PFSK-1 (cell line): Measurements from ENCODE around the gene RPL29.

Experiments
- FOXP2 ChIP-seq: optimal IDR thresholded peaks from 2 replicates; pipeline ENCODE3; 2011; ENCODE audit warnings: borderline replicate concordance, control low read depth, inconsistent platforms; ENCODE audit not compliant: insufficient read depth; ENCODE audit errors: extremely low read length, extremely low read depth
- POLR2AphosphoS5 ChIP-seq: IDR thresholded peaks from 2 replicates; pipeline ENCODE4 v1.6.1; 2012; ENCODE audit warnings: low read depth, mild to moderate bottlenecking, control low read depth, low read length, moderate library complexity
- REST ChIP-seq, 2 experiments: IDR thresholded peaks; 2 replicates each; pipeline versions ENCODE4 v1.6.1 to v1.8.0; 2011 to 2012; ENCODE audit warnings: low read depth in 2 of 2, low read length in 2 of 2, control low read depth in 1 of 2, inconsistent platforms in 1 of 2, mild to moderate bottlenecking in 1 of 2, moderate library complexity in 1 of 2; ENCODE audit not compliant: insufficient read depth in 1 of 2
- SIN3A ChIP-seq: IDR thresholded peaks from 2 replicates; pipeline ENCODE4 v1.6.1; 2012; ENCODE audit warnings: mild to moderate bottlenecking, low read length, moderate library complexity, borderline replicate concordance; ENCODE audit not compliant: insufficient read depth
- TAF1 ChIP-seq: IDR thresholded peaks from 2 replicates; pipeline ENCODE4 v1.6.1; 2012; ENCODE audit warnings: low read length, control low read depth, borderline replicate concordance; ENCODE audit not compliant: insufficient read depth

The RPL29 gene

GRCh38 chr3:52004906-52005395 is 9.3 kb upstream of the RPL29 start:
- TF ChIP-seq REST (IDR thresholded peaks at IDR 0.05; ENCODE audit: insufficient read depth in 1 of 2, low read depth in 2 of 2, low read length in 2 of 2) = no peak
- TF ChIP-seq FOXP2 = no peak
- no peak for TF ChIP-seq TAF1
- TF ChIP-seq SIN3A = no peak
- TF ChIP-seq POLR2AphosphoS5 = no peak

- TF ChIP-seq REST (IDR thresholded peaks at IDR 0.05; ENCODE audit: insufficient read depth in 1 of 2, low read depth in 2 of 2, low read length in 2 of 2) (no peak), SIN3A (no peak), POLR2AphosphoS5 (no peak), TAF1 (no peak), FOXP2 (no peak)
Observed at GRCh38 chr3:52004163-52004787, 8.6 kb upstream of the RPL29 start.

GRCh38 chr3:52002748-52003147 is 7.1 kb upstream of the RPL29 start:
- TF ChIP-seq FOXP2 (no peak), SIN3A (no peak), REST (IDR thresholded peaks at IDR 0.05; ENCODE audit: insufficient read depth in 1 of 2, low read depth in 2 of 2, low read length in 2 of 2) (no peak), TAF1 (no peak), POLR2AphosphoS5 (no peak)

GRCh38 chr3:52001443-52001974 is 5.8 kb upstream of the RPL29 start:
- TF ChIP-seq POLR2AphosphoS5 = no peak
- peak; percentile 20 for TF ChIP-seq FOXP2
- TF ChIP-seq TAF1 = no peak
- TF ChIP-seq REST (IDR thresholded peaks at IDR 0.05; ENCODE audit: insufficient read depth in 1 of 2, low read depth in 2 of 2, low read length in 2 of 2) = no peak
- TF ChIP-seq SIN3A = no peak
